Glutamatergic neuron (in vitro differentiated cells): ENCODE results near the gene TBC1D22A. TPM values are rescaled to one million over a fixed set of nuclear protein-coding genes. Genes with fewer than 3 reads are reported as not detected.

Source experiments
- DNase-seq: peaks from one replicate; pipeline ENCODE4 v3.0.0; 2022
- H3K27ac Mint-ChIP-seq: one replicate; pipeline ENCODE4 v1.8.0; 2020; ENCODE audit warnings: mild to moderate bottlenecking, mixed read lengths, inconsistent platforms; ENCODE audit not compliant: unreplicated experiment
- H3K27me3 Mint-ChIP-seq: one replicate; pipeline ENCODE4 v1.8.0; 2020; ENCODE audit warnings: mild to moderate bottlenecking, moderate library complexity, mixed read lengths, inconsistent platforms; ENCODE audit not compliant: unreplicated experiment
- H3K36me3 Mint-ChIP-seq: one replicate; pipeline ENCODE4 v1.8.0; 2020; ENCODE audit warnings: mild to moderate bottlenecking, mixed read lengths, inconsistent platforms; ENCODE audit not compliant: unreplicated experiment
- H3K4me1 Mint-ChIP-seq: one replicate; pipeline ENCODE4 v1.8.0; 2020; ENCODE audit warnings: mild to moderate bottlenecking, low read depth, mixed read lengths, inconsistent platforms; ENCODE audit not compliant: unreplicated experiment
- H3K4me3 Mint-ChIP-seq: one replicate; pipeline ENCODE4 v1.8.0; 2020; ENCODE audit warnings: mild to moderate bottlenecking, mixed read lengths, inconsistent platforms; ENCODE audit not compliant: unreplicated experiment
- H3K9me3 Mint-ChIP-seq: one replicate; pipeline ENCODE4 v1.8.0; 2020; ENCODE audit warnings: mild to moderate bottlenecking, moderate library complexity, mixed read lengths, inconsistent platforms; ENCODE audit not compliant: unreplicated experiment
- CTCF ChIP-seq: fragments of 200-600 bp; sonication (generic); IDR thresholded peaks from one replicate; pipeline ENCODE4 v1.5.0; 2021; ENCODE audit not compliant: partially characterized antibody, unreplicated experiment
- total RNA-seq: library from RNA; stranded (reverse); fragmentation: NEBNext Ultra II Directional; extraction: Animal tissue kit (Norgen Biotek cat#: 25700); gene quantifications from one replicate; pipeline ENCODE4 v1.2.1, GENCODE V29; 2021; ENCODE audit not compliant: unreplicated experiment

TBC1D22A gene
- total RNA-seq, 1 donor from 2014 or later, result 23.0 TPM

- no peak overlapping the region for H3K4me3 Mint-ChIP-seq
- H3K27me3 Mint-ChIP-seq, result peaks cover 4% of the 10 kb centered on the region
- no peak for DNase-seq
- peaks cover 5% of the 10 kb centered on the region for H3K9me3 Mint-ChIP-seq
- no peaks in the 10 kb centered on the region for H3K36me3 Mint-ChIP-seq
- TF ChIP-seq CTCF, result no peak
- H3K27ac Mint-ChIP-seq, result no peak overlapping the region
- no peaks in the 10 kb centered on the region for H3K4me1 Mint-ChIP-seq
Observed at GRCh38 chr22:47142427-47143046, 380.1 kb downstream of the TBC1D22A start.

GRCh38 chr22:47143249-47143938 is 380.9 kb downstream of the TBC1D22A start:
- Mint-ChIP-seq H3K4me3 (no peak overlapping the region), H3K27ac (no peak overlapping the region), H3K9me3 (peaks cover 4% of the 10 kb centered on the region), H3K4me1 (peaks cover 4% of the 10 kb centered on the region), H3K27me3 (peaks cover 6% of the 10 kb centered on the region), H3K36me3 (no peaks in the 10 kb centered on the region)
- no peak for DNase-seq
- TF ChIP-seq CTCF, result no peak

GRCh38 chr22:47144076-47144765 is 381.8 kb downstream of the TBC1D22A start:
- Mint-ChIP-seq H3K36me3 (no peaks in the 10 kb centered on the region), H3K4me3 (no peak overlapping the region), H3K4me1 (peaks cover 4% of the 10 kb centered on the region), H3K9me3 (peaks cover 5% of the 10 kb centered on the region), H3K27me3 (peaks cover 6% of the 10 kb centered on the region), H3K27ac (no peak overlapping the region)
- DNase-seq, result no peak
- no peak for TF ChIP-seq CTCF

GRCh38 chr22:47144791-47145425 is 382.5 kb downstream of the TBC1D22A start:
- Mint-ChIP-seq H3K36me3 (no peaks in the 10 kb centered on the region), H3K9me3 (peaks cover 4% of the 10 kb centered on the region), H3K4me1 (peaks cover 4% of the 10 kb centered on the region), H3K27me3 (peaks cover 6% of the 10 kb centered on the region), H3K4me3 (no peak overlapping the region), H3K27ac (no peak overlapping the region)
- DNase-seq, result no peak
- no peak for TF ChIP-seq CTCF

- no peak for DNase-seq
- no peak for TF ChIP-seq CTCF
- no peak overlapping the region for H3K27ac Mint-ChIP-seq
- H3K4me3 Mint-ChIP-seq, result no peak overlapping the region
- peaks cover 5% of the 10 kb centered on the region for H3K9me3 Mint-ChIP-seq
- H3K27me3 Mint-ChIP-seq, result peaks cover 6% of the 10 kb centered on the region
- peaks cover 4% of the 10 kb centered on the region for H3K4me1 Mint-ChIP-seq
- no peaks in the 10 kb centered on the region for H3K36me3 Mint-ChIP-seq
Observed at GRCh38 chr22:47145883-47146282, 383.4 kb downstream of the TBC1D22A start.
